ENCODE results near the gene DNASE1L1.

- TF ChIP-seq CTCF (IDR thresholded peaks at IDR 0.05; ENCODE audit: insufficient read depth, low read depth, low read length), result no peak
- TF ChIP-seq EZH2 (IDR thresholded peaks at IDR 0.05; ENCODE audit: insufficient read depth, low read length), result no peak
These were observed 36.4 kb downstream of the DNASE1L1 start for GRCh38 chrX:154372612-154373022.
